ENCODE data around the gene MDC1. TPM values are rescaled to one million over a fixed set of nuclear protein-coding genes. Genes with fewer than 3 reads are reported as not detected.

MDC1 gene
- total and polyA plus RNA-seq, 2 of the 13 experiments (the other 11 are each of a cell fraction or from before 2014, with no cell fraction given): 8.4 to 14.0 TPM

- in situ Hi-C loops (cut with HindIII; ENCODE audit: extremely low pct_ligation_motif_present, low pct_unique_long_range_greater_than_20kb) (no loop called here), intact Hi-C loops (cut with micrococcal nuclease; ENCODE audit: unreplicated experiment) (no loop called here)
- DNase-seq (ENCODE audit: low spot score) (no peak), ATAC-seq (no peak), FAIRE-seq (no peak)
- Histone ChIP-seq H2AFZ (ENCODE audit: low read length) (no peak overlapping the region), H3K9me3 (ENCODE audit: low read length) (no peaks in the 10 kb centered on the region), H3K4me2 (ENCODE audit: low read depth, low read length) (no peak overlapping the region), H3K4me3 (replicated peaks in 1 of 3; ENCODE audit: insufficient read depth in 1 of 3, low read depth in 2 of 3, low read length in 3 of 3) (no peak overlapping the region), H3K79me2 (ENCODE audit: insufficient read depth, low read length) (no peaks in the 10 kb centered on the region), H3K4me1 (ENCODE audit: insufficient read depth, low read length) (peaks cover 8% of the 10 kb centered on the region; the same call in 1 of the 2 replicates), H4K20me1 (ENCODE audit: insufficient read depth, low read length) (no peaks in the 10 kb centered on the region), H3K27ac (ENCODE audit: extremely low read length, insufficient read depth, low read length) (no peak overlapping the region), H3K27me3 (ENCODE audit: control insufficient read depth in 1 of 2, insufficient read depth in 2 of 2, low read length in 2 of 2) (no peaks in the 10 kb centered on the region), H3K36me3 (replicated peaks in 1 of 2; ENCODE audit: control insufficient read depth in 1 of 2, insufficient read depth in 2 of 2, low read length in 2 of 2) (peaks cover 29 to 71% of the 10 kb centered on the region in 2 experiments), H3K9ac (ENCODE audit: insufficient read depth, low read depth, low read length) (no peak overlapping the region)
- POLR2A ChIA-PET: interaction anchor here (0.7 to 1.3 kb wide), 2 partner anchors 10 to 12 kb away, joined by 3 to 4 read pairs; no protein-coding TSS in a partner anchor
- WGBS (ENCODE audit: low lambda C conversion rate): 97% methylated on average over 34 of the region's 34 CpGs
- BruUV-seq (replicated peaks): TSS peak; percentile 27
- CTCF ChIA-PET (ENCODE audit: low intra/inter-chr PET ratio, low total read pairs): no interaction called here
- TF ChIP-seq ZNF547 (CRISPR knock-in tag; IDR thresholded peaks at IDR 0.05) (no peak), AGO2 (optimal IDR thresholded peaks at IDR 0.05; ENCODE audit: low read depth, low read length) (peak; percentile 65), FOXK1 (CRISPR knock-in tag; IDR thresholded peaks at IDR 0.05; ENCODE audit: borderline replicate concordance, low read depth) (no peak), KMT2A (CRISPR knock-in tag; IDR thresholded peaks at IDR 0.05) (no peak), KMT2B (CRISPR knock-in tag; IDR thresholded peaks at IDR 0.05) (no peak), SCMH1 (CRISPR knock-in tag; IDR thresholded peaks at IDR 0.05; ENCODE audit: borderline replicate concordance) (no peak), CHD4 (IDR thresholded peaks at IDR 0.05; ENCODE audit: borderline replicate concordance, low read length) (no peak), NRL (CRISPR knock-in tag; IDR thresholded peaks at IDR 0.05; ENCODE audit: borderline replicate concordance) (peak; percentile 22; the same call in 1 of the 2 replicates)
- TF ChIP-seq, protein P1, sequence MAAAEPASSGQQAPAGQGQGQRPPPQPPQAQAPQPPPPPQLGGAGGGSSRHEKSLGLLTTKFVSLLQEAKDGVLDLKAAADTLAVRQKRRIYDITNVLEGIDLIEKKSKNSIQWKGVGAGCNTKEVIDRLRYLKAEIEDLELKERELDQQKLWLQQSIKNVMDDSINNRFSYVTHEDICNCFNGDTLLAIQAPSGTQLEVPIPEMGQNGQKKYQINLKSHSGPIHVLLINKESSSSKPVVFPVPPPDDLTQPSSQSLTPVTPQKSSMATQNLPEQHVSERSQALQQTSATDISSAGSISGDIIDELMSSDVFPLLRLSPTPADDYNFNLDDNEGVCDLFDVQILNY (CRISPR knock-in tag; conservative IDR thresholded peaks at IDR 0.05): no peak
These were observed 51.9 kb downstream of the MDC1 start for GRCh38 chr6:30664994-30665767.

All from HepG2 (cell line).